Skeletal muscle satellite cell (primary cell): ENCODE measurements around the gene TPRN.

Experiments
- H3K27me3 ChIP-seq: 2 replicates; pipeline ENCODE4 v1.7.0; 2013; ENCODE audit warnings: low read length; ENCODE audit not compliant: control insufficient read depth, insufficient read depth
- H3K36me3 ChIP-seq: 2 replicates; pipeline ENCODE4 v1.7.0; 2013; ENCODE audit warnings: mild to moderate bottlenecking, control low read depth, low read length; ENCODE audit not compliant: insufficient read depth
- H3K4me1 ChIP-seq: 2 replicates; pipeline ENCODE4 v1.7.0; 2013; ENCODE audit warnings: low read length; ENCODE audit not compliant: control insufficient read depth, insufficient read depth
- H3K4me2 ChIP-seq: 2 replicates; pipeline ENCODE4 v1.7.0; 2013; ENCODE audit warnings: mild to moderate bottlenecking, low read length
- H3K4me3 ChIP-seq: 2 replicates; pipeline ENCODE4 v1.7.0; 2013; ENCODE audit warnings: low read length
- H3K9ac ChIP-seq: 2 replicates; pipeline ENCODE4 v1.7.0; 2013; ENCODE audit warnings: mild to moderate bottlenecking, low read depth, low read length, moderate library complexity
- H3K9me3 ChIP-seq: replicated peaks from 2 replicates; pipeline ENCODE4 v1.7.0; 2013; ENCODE audit warnings: mild to moderate bottlenecking, control low read depth, low read length

Gene TPRN

GRCh38 chr9:137220317-137221094 lies 20.0 kb upstream of the TPRN start:
- Histone ChIP-seq H3K4me1 (peaks cover 52% of the 10 kb centered on the region), H3K4me3 (no peak overlapping the region), H3K27me3 (no peaks in the 10 kb centered on the region), H3K36me3 (no peaks in the 10 kb centered on the region), H3K4me2 (no peak overlapping the region), H3K9ac (no peak overlapping the region), H3K9me3 (no peaks in the 10 kb centered on the region)

- Histone ChIP-seq H3K9me3 (no peaks in the 10 kb centered on the region), H3K27me3 (no peaks in the 10 kb centered on the region), H3K36me3 (peaks cover 2% of the 10 kb centered on the region), H3K4me1 (peaks cover 46% of the 10 kb centered on the region), H3K9ac (no peak overlapping the region), H3K4me3 (no peak overlapping the region), H3K4me2 (no peak overlapping the region)
These were observed 19.3 kb upstream of the TPRN start for GRCh38 chr9:137219757-137220316.

GRCh38 chr9:137218754-137219271 lies 18.3 kb upstream of the TPRN start:
- Histone ChIP-seq H3K36me3 (peaks cover 5% of the 10 kb centered on the region), H3K27me3 (no peaks in the 10 kb centered on the region), H3K4me2 (peak overlapping the region; percentile 32), H3K4me3 (no peak overlapping the region), H3K9me3 (no peaks in the 10 kb centered on the region), H3K9ac (no peak overlapping the region), H3K4me1 (peaks cover 38% of the 10 kb centered on the region)

- peak overlapping the region; percentile 32 for H3K4me2 ChIP-seq
- no peak overlapping the region for H3K4me3 ChIP-seq
- no peaks in the 10 kb centered on the region for H3K27me3 ChIP-seq
- peaks cover 36% of the 10 kb centered on the region for H3K4me1 ChIP-seq
- H3K9ac ChIP-seq, result no peak overlapping the region
- H3K9me3 ChIP-seq, result no peaks in the 10 kb centered on the region
- peaks cover 5% of the 10 kb centered on the region for H3K36me3 ChIP-seq
These were observed 17.7 kb upstream of the TPRN start for GRCh38 chr9:137218212-137218753.

- no peaks in the 10 kb centered on the region for H3K27me3 ChIP-seq
- H3K4me3 ChIP-seq, result peak overlapping the region; percentile 53
- peaks cover 5% of the 10 kb centered on the region for H3K36me3 ChIP-seq
- H3K9me3 ChIP-seq, result no peaks in the 10 kb centered on the region
- H3K4me1 ChIP-seq, result peaks cover 29% of the 10 kb centered on the region
- peak overlapping the region; percentile 76 for H3K4me2 ChIP-seq
- H3K9ac ChIP-seq, result peak overlapping the region; percentile 54
These were observed 17.0 kb upstream of the TPRN start for GRCh38 chr9:137217276-137218211.

GRCh38 chr9:137216188-137216965 lies 15.8 kb upstream of the TPRN start:
- Histone ChIP-seq H3K27me3 (no peaks in the 10 kb centered on the region), H3K4me2 (peak overlapping the region; percentile 76), H3K9me3 (no peaks in the 10 kb centered on the region), H3K9ac (no peak overlapping the region), H3K36me3 (peaks cover 5% of the 10 kb centered on the region), H3K4me3 (no peak overlapping the region), H3K4me1 (peaks cover 29% of the 10 kb centered on the region)

- H3K4me2 ChIP-seq, result no peak overlapping the region
- no peaks in the 10 kb centered on the region for H3K9me3 ChIP-seq
- H3K4me1 ChIP-seq, result peaks cover 29% of the 10 kb centered on the region
- no peaks in the 10 kb centered on the region for H3K27me3 ChIP-seq
- H3K9ac ChIP-seq, result no peak overlapping the region
- peaks cover 5% of the 10 kb centered on the region for H3K36me3 ChIP-seq
- no peak overlapping the region for H3K4me3 ChIP-seq
These were observed 14.8 kb upstream of the TPRN start for GRCh38 chr9:137215196-137215986.

- Histone ChIP-seq H3K4me2 (no peak overlapping the region), H3K9ac (no peak overlapping the region), H3K27me3 (no peaks in the 10 kb centered on the region), H3K4me3 (no peak overlapping the region), H3K9me3 (no peaks in the 10 kb centered on the region), H3K36me3 (peaks cover 5% of the 10 kb centered on the region), H3K4me1 (peaks cover 29% of the 10 kb centered on the region)
These were observed 14.1 kb upstream of the TPRN start for GRCh38 chr9:137214620-137215019.

GRCh38 chr9:137213160-137214060 lies 12.9 kb upstream of the TPRN start:
- H3K9ac ChIP-seq, result no peak overlapping the region
- no peaks in the 10 kb centered on the region for H3K9me3 ChIP-seq
- H3K4me2 ChIP-seq, result no peak overlapping the region
- no peak overlapping the region for H3K4me3 ChIP-seq
- peaks cover 21% of the 10 kb centered on the region for H3K4me1 ChIP-seq
- H3K36me3 ChIP-seq, result peaks cover 5% of the 10 kb centered on the region
- H3K27me3 ChIP-seq, result no peaks in the 10 kb centered on the region
